Measurements from ENCODE around the gene BAX. TPM values are rescaled to one million over a fixed set of nuclear protein-coding genes. Genes with fewer than 3 reads are reported as not detected.

The BAX gene
- total and polyA plus RNA-seq, 7 donors: 16.8 to 66.1 (median 22.2) TPM

- intact Hi-C loops (cut with DNase I): no loop called here
- TF ChIP-seq, protein P1, sequence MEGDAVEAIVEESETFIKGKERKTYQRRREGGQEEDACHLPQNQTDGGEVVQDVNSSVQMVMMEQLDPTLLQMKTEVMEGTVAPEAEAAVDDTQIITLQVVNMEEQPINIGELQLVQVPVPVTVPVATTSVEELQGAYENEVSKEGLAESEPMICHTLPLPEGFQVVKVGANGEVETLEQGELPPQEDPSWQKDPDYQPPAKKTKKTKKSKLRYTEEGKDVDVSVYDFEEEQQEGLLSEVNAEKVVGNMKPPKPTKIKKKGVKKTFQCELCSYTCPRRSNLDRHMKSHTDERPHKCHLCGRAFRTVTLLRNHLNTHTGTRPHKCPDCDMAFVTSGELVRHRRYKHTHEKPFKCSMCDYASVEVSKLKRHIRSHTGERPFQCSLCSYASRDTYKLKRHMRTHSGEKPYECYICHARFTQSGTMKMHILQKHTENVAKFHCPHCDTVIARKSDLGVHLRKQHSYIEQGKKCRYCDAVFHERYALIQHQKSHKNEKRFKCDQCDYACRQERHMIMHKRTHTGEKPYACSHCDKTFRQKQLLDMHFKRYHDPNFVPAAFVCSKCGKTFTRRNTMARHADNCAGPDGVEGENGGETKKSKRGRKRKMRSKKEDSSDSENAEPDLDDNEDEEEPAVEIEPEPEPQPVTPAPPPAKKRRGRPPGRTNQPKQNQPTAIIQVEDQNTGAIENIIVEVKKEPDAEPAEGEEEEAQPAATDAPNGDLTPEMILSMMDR (IDR thresholded peaks at IDR 0.05): no peak
- H3K9me3 ChIP-seq: no peaks in the 10 kb centered on the region
- peak within 1 kb of the TSS; percentile 64 for H3K4me3 ChIP-seq
- no peaks in the 10 kb centered on the region for H3K36me3 ChIP-seq (ENCODE audit: insufficient read depth in 1 of 2, low read depth in 1 of 2)
- DNase-seq (peak; percentile 55 to 72), ATAC-seq (peak; percentile 72 to 83 (median 75))
- WGBS, 3 donors: 1% methylated on average over 41 to 43 of the region's 43 CpGs
- H3K27ac ChIP-seq: no peak within 1 kb of the TSS
- H3K27me3 ChIP-seq (ENCODE audit: insufficient read depth in 3 of 3, low read length in 2 of 3): peaks cover 0 to 1% (median 0%) of the 10 kb centered on the region in 3 donors
- H3K4me1 ChIP-seq: no peaks in the 10 kb centered on the region
Measured at GRCh38 chr19:48933382-48933932, 21.2 kb upstream of the BAX start, which contains the start of gene DHDH. Gene DHDH (plus strand): TSS chr19:48933699. CDS start chr19:48933722, 23 bp downstream.

GRCh38 chr19:48934837-48935236 lies 19.8 kb upstream of the BAX start:
- H3K27me3 ChIP-seq (ENCODE audit: insufficient read depth in 3 of 3, low read length in 2 of 3): peaks cover 0 to 1% (median 0%) of the 10 kb centered on the region in 3 donors
- ATAC-seq: no peak
- WGBS, 3 donors: 74 to 78% (median 75%) methylated on average over 19 of the region's 19 CpGs
- TF ChIP-seq, protein P1 (IDR thresholded peaks at IDR 0.05): no peak
- no peak overlapping the region for H3K4me3 ChIP-seq
- no peaks in the 10 kb centered on the region for H3K4me1 ChIP-seq
- no peaks in the 10 kb centered on the region for H3K36me3 ChIP-seq (ENCODE audit: insufficient read depth in 1 of 2, low read depth in 1 of 2)
- H3K27ac ChIP-seq: no peak overlapping the region
- intact Hi-C loops (cut with DNase I): no loop called here
- no peak for DNase-seq
- no peaks in the 10 kb centered on the region for H3K9me3 ChIP-seq

DNA sequence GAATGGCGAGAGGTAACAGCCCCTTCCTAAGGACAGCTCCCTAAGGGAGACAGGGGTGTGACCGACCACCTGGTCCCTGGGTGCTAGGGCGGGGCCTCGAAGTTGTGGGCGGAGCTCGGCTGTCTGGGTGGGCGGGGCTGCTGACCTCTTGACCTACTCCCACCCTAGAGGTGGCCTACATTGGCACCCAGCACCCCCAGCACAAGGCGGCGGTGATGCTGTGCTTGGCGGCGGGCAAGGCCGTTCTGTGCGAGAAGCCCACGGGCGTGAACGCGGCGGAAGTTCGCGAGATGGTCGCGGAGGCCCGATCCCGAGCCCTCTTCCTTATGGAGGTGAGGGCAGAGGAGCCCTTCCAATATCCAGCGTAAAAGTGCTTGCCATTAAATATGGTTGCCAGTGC lies 18.8 kb upstream of the BAX start:
- no peaks in the 10 kb centered on the region for H3K36me3 ChIP-seq (ENCODE audit: insufficient read depth in 1 of 2, low read depth in 1 of 2)
- no peaks in the 10 kb centered on the region for H3K9me3 ChIP-seq
- 95 to 97% (median 96%) methylated on average over 25 of the region's 25 CpGs for WGBS, 3 donors
- peaks cover 0 to 1% (median 0%) of the 10 kb centered on the region in 3 donors for H3K27me3 ChIP-seq (ENCODE audit: insufficient read depth in 3 of 3, low read length in 2 of 3)
- intact Hi-C loops (cut with DNase I): no loop called here
- no peak overlapping the region for H3K4me3 ChIP-seq
- TF ChIP-seq, protein P1 (IDR thresholded peaks at IDR 0.05): no peak
- H3K27ac ChIP-seq: no peak overlapping the region
- no peaks in the 10 kb centered on the region for H3K4me1 ChIP-seq
- ATAC-seq: no peak
- no peak for DNase-seq

GRCh38 chr19:48938256-48938655 lies 16.4 kb upstream of the BAX start:
- Histone ChIP-seq H3K4me1 (no peaks in the 10 kb centered on the region), H3K27me3 (ENCODE audit: insufficient read depth in 3 of 3, low read length in 2 of 3) (peaks cover 0 to 1% (median 0%) of the 10 kb centered on the region in 3 donors), H3K36me3 (ENCODE audit: insufficient read depth in 1 of 2, low read depth in 1 of 2) (no peaks in the 10 kb centered on the region), H3K4me3 (no peak overlapping the region), H3K9me3 (no peaks in the 10 kb centered on the region), H3K27ac (no peak overlapping the region)
- DNase-seq: no peak
- WGBS, 3 donors: 78 to 94% (median 80%) methylated on average over 7 of the region's 7 CpGs
- intact Hi-C loops (cut with DNase I): no loop called here
- TF ChIP-seq, protein P1 (IDR thresholded peaks at IDR 0.05): no peak
- no peak for ATAC-seq

GRCh38 chr19:48940902-48941301 lies 13.8 kb upstream of the BAX start:
- Histone ChIP-seq H3K9me3 (no peaks in the 10 kb centered on the region), H3K27ac (no peak overlapping the region), H3K27me3 (ENCODE audit: insufficient read depth in 3 of 3, low read length in 2 of 3) (no peaks in the 10 kb centered on the region), H3K4me3 (no peak overlapping the region), H3K4me1 (no peaks in the 10 kb centered on the region), H3K36me3 (ENCODE audit: insufficient read depth in 1 of 2, low read depth in 1 of 2) (no peaks in the 10 kb centered on the region)
- DNase-seq: no peak
- WGBS, 3 donors: 86 to 91% (median 91%) methylated on average over 5 of the region's 5 CpGs
- intact Hi-C loops (cut with DNase I): no loop called here
- ATAC-seq: no peak
- TF ChIP-seq, protein P1 (IDR thresholded peaks at IDR 0.05): no peak
